GM06990 (cell line): ENCODE measurements around the gene OR14C36.

Source experiments
- DNase-seq: peaks from one replicate; pipeline ENCODE4 v3.0.0-alpha.2; 2011; ENCODE audit not compliant: insufficient read length; ENCODE audit errors: extremely low read depth
- H3K27me3 ChIP-seq: replicated peaks from 2 replicates; pipeline ENCODE4 v1.6.0; 2011; ENCODE audit warnings: low read length; ENCODE audit not compliant: control insufficient read depth, insufficient read depth
- H3K36me3 ChIP-seq: 2 replicates; pipeline ENCODE4 v1.5.1; 2011; ENCODE audit warnings: low read length; ENCODE audit not compliant: control insufficient read depth, insufficient read depth
- H3K4me3 ChIP-seq: replicated peaks from 2 replicates; pipeline ENCODE4 v1.5.1; 2011; ENCODE audit warnings: low read depth, mild to moderate bottlenecking, control low read depth, low read length
- TF ChIP-seq, protein P1 (sequence below): IDR thresholded peaks from 2 replicates; pipeline ENCODE4 v1.5.1; 2011; ENCODE audit warnings: low read length, control low read depth, mild to moderate bottlenecking, inconsistent platforms; ENCODE audit not compliant: insufficient read depth, poor library complexity, severe bottlenecking

Gene OR14C36

DNA sequence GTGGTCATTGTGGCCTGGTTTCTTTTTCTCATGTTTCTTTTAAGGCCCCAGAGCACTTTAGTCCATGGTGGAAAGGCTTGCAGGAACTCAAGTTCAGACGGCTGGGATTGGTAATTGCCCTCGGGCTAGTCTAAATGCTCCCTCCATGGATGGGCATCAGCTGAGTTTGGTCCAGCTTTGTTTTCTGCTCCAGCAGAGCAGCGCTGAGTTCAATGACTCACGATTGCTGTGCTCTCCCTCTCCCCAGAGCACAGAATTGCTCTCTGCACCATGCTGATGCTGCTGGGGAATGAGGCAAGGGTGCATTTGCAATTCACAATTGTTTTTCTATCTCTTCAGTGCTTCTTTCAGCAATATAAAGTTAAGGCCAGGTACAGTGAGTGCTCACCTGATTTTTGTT is 25.2 kb downstream of the OR14C36 start:
- TF ChIP-seq, protein P1, sequence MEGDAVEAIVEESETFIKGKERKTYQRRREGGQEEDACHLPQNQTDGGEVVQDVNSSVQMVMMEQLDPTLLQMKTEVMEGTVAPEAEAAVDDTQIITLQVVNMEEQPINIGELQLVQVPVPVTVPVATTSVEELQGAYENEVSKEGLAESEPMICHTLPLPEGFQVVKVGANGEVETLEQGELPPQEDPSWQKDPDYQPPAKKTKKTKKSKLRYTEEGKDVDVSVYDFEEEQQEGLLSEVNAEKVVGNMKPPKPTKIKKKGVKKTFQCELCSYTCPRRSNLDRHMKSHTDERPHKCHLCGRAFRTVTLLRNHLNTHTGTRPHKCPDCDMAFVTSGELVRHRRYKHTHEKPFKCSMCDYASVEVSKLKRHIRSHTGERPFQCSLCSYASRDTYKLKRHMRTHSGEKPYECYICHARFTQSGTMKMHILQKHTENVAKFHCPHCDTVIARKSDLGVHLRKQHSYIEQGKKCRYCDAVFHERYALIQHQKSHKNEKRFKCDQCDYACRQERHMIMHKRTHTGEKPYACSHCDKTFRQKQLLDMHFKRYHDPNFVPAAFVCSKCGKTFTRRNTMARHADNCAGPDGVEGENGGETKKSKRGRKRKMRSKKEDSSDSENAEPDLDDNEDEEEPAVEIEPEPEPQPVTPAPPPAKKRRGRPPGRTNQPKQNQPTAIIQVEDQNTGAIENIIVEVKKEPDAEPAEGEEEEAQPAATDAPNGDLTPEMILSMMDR = no peak
- DNase-seq = no peak
- no peak overlapping the region for H3K4me3 ChIP-seq
- no peaks in the 10 kb centered on the region for H3K27me3 ChIP-seq
- H3K36me3 ChIP-seq = no peaks in the 10 kb centered on the region

DNA sequence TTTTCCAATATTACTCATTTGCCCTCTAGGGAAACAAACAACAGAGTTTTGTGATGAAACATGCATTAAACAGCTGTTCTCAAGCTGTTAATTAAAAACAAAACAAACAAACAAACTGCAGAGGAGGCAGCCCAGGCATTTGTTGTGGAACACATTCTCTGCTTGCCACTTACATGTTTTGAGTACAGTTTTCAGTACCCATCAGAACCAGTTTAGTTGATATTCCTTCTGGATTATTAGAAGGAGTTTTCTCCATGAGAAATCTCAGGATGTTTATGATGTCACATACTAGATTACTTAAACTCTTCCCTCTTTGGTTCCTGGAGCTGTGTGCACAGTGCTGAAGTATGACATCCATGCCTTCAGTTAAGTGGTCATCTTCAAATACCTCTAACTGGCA is 26.9 kb downstream of the OR14C36 start, which contains the start of gene OR2T6:
OR2T6 (plus strand) TSS at position 301 of the 400 bp plus-strand sequence. CDS start 11,863 bp downstream, outside the sequence.
- no peaks in the 10 kb centered on the region for H3K36me3 ChIP-seq
- DNase-seq = no peak
- H3K4me3 ChIP-seq = no peak within 1 kb of the TSS
- TF ChIP-seq, protein P1 = no peak
- H3K27me3 ChIP-seq = no peaks in the 10 kb centered on the region

DNA sequence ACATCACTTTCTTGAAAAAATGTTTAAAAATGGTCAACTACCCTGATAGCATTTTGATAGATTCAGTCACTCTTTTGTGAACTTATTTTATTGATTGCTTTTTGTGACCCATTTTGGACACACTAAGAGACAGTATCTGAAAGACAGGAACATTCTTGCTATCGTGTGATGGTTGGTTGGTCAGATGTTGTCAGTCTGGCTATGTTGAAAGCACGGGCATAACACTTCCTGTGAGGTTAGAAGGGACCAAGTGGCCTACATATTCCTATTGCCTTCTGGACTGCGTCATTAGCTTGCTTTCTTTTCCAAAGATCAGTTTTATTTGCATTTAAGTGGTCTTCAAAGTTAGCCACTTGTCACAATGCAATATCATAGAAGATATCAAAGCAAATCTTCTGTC is 28.3 kb downstream of the OR14C36 start:
- Histone ChIP-seq H3K4me3 (no peak overlapping the region), H3K36me3 (no peaks in the 10 kb centered on the region), H3K27me3 (no peaks in the 10 kb centered on the region)
- no peak for DNase-seq
- TF ChIP-seq, protein P1 = no peak

DNA sequence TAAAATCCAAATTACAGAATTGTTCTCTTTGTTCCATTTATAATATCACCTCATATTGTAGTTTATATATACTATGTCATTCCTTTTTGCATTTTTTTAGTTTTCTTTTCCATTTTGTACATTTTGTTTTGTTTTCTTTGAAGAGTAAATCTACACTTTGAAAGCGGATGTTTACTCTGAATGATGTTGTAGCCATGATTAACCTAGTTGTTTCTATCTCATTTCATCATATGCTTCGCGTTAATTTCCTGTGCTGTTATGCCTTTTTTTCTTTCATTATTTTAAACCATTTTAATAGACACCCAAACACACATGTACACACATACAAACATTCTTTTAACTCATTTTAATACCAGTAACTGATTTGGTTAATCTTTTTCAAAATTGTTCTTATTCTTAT is 32.3 kb downstream of the OR14C36 start:
- Histone ChIP-seq H3K27me3 (no peaks in the 10 kb centered on the region), H3K4me3 (no peak overlapping the region), H3K36me3 (no peaks in the 10 kb centered on the region)
- no peak for DNase-seq
- TF ChIP-seq, protein P1 = no peak

DNA sequence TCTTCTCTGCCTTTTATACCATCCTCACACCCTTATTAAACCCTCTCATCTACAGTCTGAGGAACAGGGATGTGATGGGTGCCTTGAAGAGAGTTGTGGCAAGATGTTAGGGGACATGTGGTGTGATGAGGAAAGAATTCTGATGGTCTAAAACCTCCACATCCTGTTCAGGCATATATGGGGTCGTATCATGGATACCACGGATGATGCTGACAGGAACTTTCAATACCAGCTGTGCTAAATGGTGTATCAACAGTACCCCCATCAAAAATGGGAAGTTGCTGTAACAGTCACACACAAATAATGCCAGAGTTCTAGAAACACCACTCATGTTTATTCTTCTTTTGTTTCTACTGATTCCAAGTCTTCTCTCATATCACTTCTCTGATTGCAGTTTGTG is 39.9 kb downstream of the OR14C36 start:
- Histone ChIP-seq H3K36me3 (no peaks in the 10 kb centered on the region), H3K27me3 (no peaks in the 10 kb centered on the region), H3K4me3 (no peak overlapping the region)
- TF ChIP-seq, protein P1 = no peak
- no peak for DNase-seq

DNA sequence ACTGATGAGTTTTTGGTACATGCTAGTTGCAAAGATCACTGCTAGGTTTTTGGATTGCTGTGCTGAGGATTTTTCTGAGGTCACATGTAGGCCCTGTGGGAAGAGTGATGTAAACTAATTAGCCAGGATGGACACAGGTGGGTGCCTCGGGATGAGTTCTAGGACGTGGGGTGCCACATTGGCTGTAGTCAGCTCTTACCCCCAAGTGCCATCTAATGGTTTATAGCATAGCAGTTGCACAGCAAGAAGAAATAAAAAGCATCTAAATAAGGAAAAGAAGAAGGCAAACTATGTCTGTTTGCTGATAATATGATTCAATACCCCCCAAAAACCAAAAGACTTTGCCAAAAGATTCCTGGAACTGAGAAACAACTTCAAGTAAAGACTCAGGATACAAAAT is 44.5 kb downstream of the OR14C36 start:
- no peaks in the 10 kb centered on the region for H3K36me3 ChIP-seq
- H3K4me3 ChIP-seq = no peak overlapping the region
- H3K27me3 ChIP-seq = no peaks in the 10 kb centered on the region
- TF ChIP-seq, protein P1 = no peak
- DNase-seq = no peak
